GM12891 (cell line): ENCODE results near the gene COL5A3.

Experiments used
- PAX5 ChIP-seq: IDR thresholded peaks from 2 replicates; pipeline ENCODE4 v1.6.1; 2011; ENCODE audit warnings: low read length, moderate library complexity, mild to moderate bottlenecking; ENCODE audit not compliant: insufficient read depth, severe bottlenecking
- POLR2AphosphoS5 ChIP-seq: IDR thresholded peaks from 2 replicates; pipeline ENCODE4 v1.6.1; 2011; ENCODE audit warnings: low read depth, low read length, control low read depth

DNA sequence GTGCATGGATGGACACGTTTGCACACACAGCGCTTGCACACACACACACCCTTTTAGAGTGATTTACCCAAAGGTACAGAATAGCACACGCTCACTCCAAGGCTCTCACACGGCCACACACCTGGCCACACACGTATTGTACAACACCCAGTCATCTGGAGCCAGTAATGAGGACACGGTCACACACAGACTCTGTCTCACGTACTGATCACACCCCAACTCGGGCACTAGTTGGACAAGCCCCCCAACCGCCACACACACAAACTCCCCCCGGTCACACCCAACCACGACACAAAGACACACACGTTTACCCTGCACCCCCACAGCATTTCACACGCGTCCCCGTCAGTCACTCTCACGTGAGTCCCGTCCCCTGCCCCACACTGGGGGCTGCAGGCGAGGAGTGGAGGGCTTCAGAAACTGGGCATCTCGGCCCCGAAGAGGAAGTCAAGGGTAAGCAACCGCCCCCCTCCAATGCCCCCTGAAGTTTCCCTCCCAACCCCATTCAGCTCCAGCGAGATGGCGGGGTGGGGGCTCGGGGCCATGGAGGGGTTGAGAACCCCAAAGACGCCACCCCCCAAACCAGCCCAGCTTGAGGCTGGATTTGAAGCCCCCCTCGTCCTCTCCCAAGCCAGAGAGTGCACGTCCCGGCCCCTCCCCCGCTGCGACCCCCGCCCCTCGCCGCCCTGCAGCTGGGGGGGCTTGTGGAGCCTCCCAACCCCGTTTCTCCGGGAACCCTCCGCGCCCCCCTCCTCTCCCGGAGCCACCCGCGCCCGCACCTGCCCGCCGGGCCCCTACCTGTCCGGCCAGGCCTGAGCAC, 74.6 kb downstream of the COL5A3 start:
- TF ChIP-seq POLR2AphosphoS5 (no peak), PAX5 (no peak)
